GM12878 (cell line): Measurements from ENCODE around the gene METTL2B. TPM values are rescaled to one million over a fixed set of nuclear protein-coding genes. Genes with fewer than 3 reads are reported as not detected.

Experiments used
- ATF7 ChIP-seq: fragments of 450-650 bp; IDR thresholded peaks from 2 replicates; pipeline ENCODE4 v1.6.1; 2016; ENCODE audit warnings: low read depth, mild to moderate bottlenecking
- CBFB ChIP-seq: IDR thresholded peaks from 2 replicates; pipeline ENCODE4 v1.6.1; 2016; ENCODE audit warnings: antibody characterized with exemption, low read depth
- ESRRA ChIP-seq: IDR thresholded peaks from 2 replicates; pipeline ENCODE4 v1.6.1; 2012; ENCODE audit warnings: mild to moderate bottlenecking, low read length, improper control_type of control experiment
- ETV6 ChIP-seq, 2 experiments: fragments of 450-650 bp in 1 of 2; IDR thresholded peaks in 1 of 2; conservative IDR thresholded peaks in 1 of 2; 2 replicates each; pipeline ENCODE4 v1.6.1; 2014; ENCODE audit warnings: antibody characterized with exemption in 1 of 2, borderline replicate concordance in 1 of 2, low read depth in 1 of 2, mild to moderate bottlenecking in 1 of 2, moderate library complexity in 1 of 2
- FOXK2 ChIP-seq: fragments of 450-650 bp; IDR thresholded peaks from 2 replicates; pipeline ENCODE4 v1.6.1; 2017; ENCODE audit warnings: mild to moderate bottlenecking, moderate library complexity
- GABPA ChIP-seq: IDR thresholded peaks from 2 replicates; pipeline ENCODE4 v1.6.1; 2014; ENCODE audit warnings: antibody characterized with exemption, low read depth, mild to moderate bottlenecking, inconsistent platforms
- HCFC1 ChIP-seq: fragments of 150-350 bp; IDR thresholded peaks from 2 replicates; pipeline ENCODE4 v1.6.1; 2014; ENCODE audit warnings: low read length
- HDAC6 ChIP-seq: fragments of 200-600 bp; sonication (generic); IDR thresholded peaks from one replicate; pipeline ENCODE4 v1.8.0; 2017; ENCODE audit warnings: antibody characterized with exemption; ENCODE audit not compliant: unreplicated experiment
- IKZF1 ChIP-seq: fragments of 450-650 bp; conservative IDR thresholded peaks from 2 replicates; pipeline ENCODE4 v1.6.1; 2017; ENCODE audit warnings: antibody characterized with exemption, mild to moderate bottlenecking
- POLR2A ChIP-seq: IDR thresholded peaks from 2 replicates; pipeline ENCODE4 v1.6.1; 2011; ENCODE audit warnings: low read depth, mild to moderate bottlenecking, low read length
- POLR2AphosphoS2 ChIP-seq: IDR thresholded peaks from 2 replicates; pipeline ENCODE4 v1.6.1; 2011; ENCODE audit warnings: low read depth, mild to moderate bottlenecking, low read length, improper control_type of control experiment, moderate library complexity
- SIX5 ChIP-seq: IDR thresholded peaks from 2 replicates; pipeline ENCODE4 v1.6.1; 2011; ENCODE audit warnings: mild to moderate bottlenecking, low read depth, low read length, moderate library complexity; ENCODE audit not compliant: severe bottlenecking
- SKIL ChIP-seq: fragments of 450-650 bp; IDR thresholded peaks from 2 replicates; pipeline ENCODE4 v1.6.1; 2017; ENCODE audit warnings: mild to moderate bottlenecking, low read depth, inconsistent platforms; ENCODE audit not compliant: poor library complexity, severe bottlenecking
- SMC3 ChIP-seq: IDR thresholded peaks from 2 replicates; pipeline ENCODE4 v1.6.1; 2011; ENCODE audit warnings: low read length, improper control_type of control experiment, borderline replicate concordance
- SPI1 ChIP-seq: IDR thresholded peaks from 2 replicates; pipeline ENCODE4 v1.6.1; 2011; ENCODE audit warnings: low read depth, mild to moderate bottlenecking, low read length, moderate library complexity, borderline replicate concordance; ENCODE audit not compliant: insufficient read depth
- SUPT20H ChIP-seq: IDR thresholded peaks from 2 replicates; pipeline ENCODE4 v1.6.1; 2011; ENCODE audit warnings: low read depth, mild to moderate bottlenecking, low read length, moderate library complexity, borderline replicate concordance; ENCODE audit not compliant: control insufficient read depth
- SUZ12 ChIP-seq: fragments of 200-600 bp; sonication (generic); IDR thresholded peaks from one replicate; pipeline ENCODE4 v1.6.1; 2018; ENCODE audit warnings: antibody characterized with exemption, mild to moderate bottlenecking; ENCODE audit not compliant: unreplicated experiment
- TCF12 ChIP-seq: IDR thresholded peaks from 2 replicates; pipeline ENCODE4 v1.6.1; 2011; ENCODE audit warnings: low read depth, mild to moderate bottlenecking, low read length
- polyA plus RNA-seq, 11 experiments: library from polyadenylated mRNA; depleted of rRNA in 4 of 11; unstranded in 6 of 11; stranded (reverse) in 5 of 11; fragments of >200 nt; fragmentation: Nextera tagmentation in 4 of 11; fragmentation: Illumina TruSeq in 1 of 11; extraction: Ambion mirVana in 4 of 11; extraction: Trizol in 1 of 11; gene quantifications; 1 replicate in 1 of 11; 2 replicates in 10 of 11; pipeline versions ENCODE4 v1.2.1 to v1.2.3, GENCODE V29; 2011 to 2016; ENCODE audit warnings: inconsistent platforms in 2 of 11, missing spikeins in 2 of 11, low read depth in 1 of 11
- total RNA-seq, 4 experiments: library from RNA; depleted of rRNA in 3 of 4; stranded (reverse); fragments of >200 nt in 3 of 4; fragmentation: Illumina TruSeq in 1 of 4; extraction: Trizol in 1 of 4; gene quantifications; 2 replicates each; pipeline versions ENCODE4 v1.2.1 to v1.2.3, GENCODE V29; 2013 to 2021
- TF ChIP-seq, protein P1 (sequence below): IDR thresholded peaks from 2 replicates; pipeline ENCODE4 v1.6.1; 2012; ENCODE audit warnings: improper control_type of control experiment, low read depth, low read length; ENCODE audit not compliant: insufficient replicate concordance
- TF ChIP-seq, protein P2 (sequence below): fragments of 450-650 bp; IDR thresholded peaks from 2 replicates; pipeline ENCODE4 v1.6.1; 2017; ENCODE audit warnings: low read depth, mild to moderate bottlenecking, moderate library complexity

Gene METTL2B
- total and polyA plus RNA-seq, 10 of the 15 experiments (the other 5 are each of a cell fraction or from before 2014, with no cell fraction given): 18.9 to 48.4 (median 37.3) TPM

- TF ChIP-seq SUZ12 (no peak), SUPT20H (no peak), SKIL (peak; percentile 63), HCFC1 (peak; percentile 65), CBFB (peak; percentile 65), ETV6 (conservative IDR thresholded peaks at IDR 0.05 in 1 of 2, IDR thresholded peaks at IDR 0.05 in 1 of 2; ENCODE audit: borderline replicate concordance in 1 of 2, low read depth in 1 of 2) (no peak), POLR2A (peak; percentile 91), ESRRA (no peak), TCF12 (peak; percentile 61; the same call in 1 of the 2 replicates), FOXK2 (no peak), SIX5 (peak; percentile 15), GABPA (no peak), IKZF1 (peak; percentile 96), SMC3 (no peak), ATF7 (peak; percentile 75), SPI1 (no peak), POLR2AphosphoS2 (peak; percentile 68; the same call in 1 of the 2 replicates), HDAC6 (no peak)
- TF ChIP-seq, protein P1, sequence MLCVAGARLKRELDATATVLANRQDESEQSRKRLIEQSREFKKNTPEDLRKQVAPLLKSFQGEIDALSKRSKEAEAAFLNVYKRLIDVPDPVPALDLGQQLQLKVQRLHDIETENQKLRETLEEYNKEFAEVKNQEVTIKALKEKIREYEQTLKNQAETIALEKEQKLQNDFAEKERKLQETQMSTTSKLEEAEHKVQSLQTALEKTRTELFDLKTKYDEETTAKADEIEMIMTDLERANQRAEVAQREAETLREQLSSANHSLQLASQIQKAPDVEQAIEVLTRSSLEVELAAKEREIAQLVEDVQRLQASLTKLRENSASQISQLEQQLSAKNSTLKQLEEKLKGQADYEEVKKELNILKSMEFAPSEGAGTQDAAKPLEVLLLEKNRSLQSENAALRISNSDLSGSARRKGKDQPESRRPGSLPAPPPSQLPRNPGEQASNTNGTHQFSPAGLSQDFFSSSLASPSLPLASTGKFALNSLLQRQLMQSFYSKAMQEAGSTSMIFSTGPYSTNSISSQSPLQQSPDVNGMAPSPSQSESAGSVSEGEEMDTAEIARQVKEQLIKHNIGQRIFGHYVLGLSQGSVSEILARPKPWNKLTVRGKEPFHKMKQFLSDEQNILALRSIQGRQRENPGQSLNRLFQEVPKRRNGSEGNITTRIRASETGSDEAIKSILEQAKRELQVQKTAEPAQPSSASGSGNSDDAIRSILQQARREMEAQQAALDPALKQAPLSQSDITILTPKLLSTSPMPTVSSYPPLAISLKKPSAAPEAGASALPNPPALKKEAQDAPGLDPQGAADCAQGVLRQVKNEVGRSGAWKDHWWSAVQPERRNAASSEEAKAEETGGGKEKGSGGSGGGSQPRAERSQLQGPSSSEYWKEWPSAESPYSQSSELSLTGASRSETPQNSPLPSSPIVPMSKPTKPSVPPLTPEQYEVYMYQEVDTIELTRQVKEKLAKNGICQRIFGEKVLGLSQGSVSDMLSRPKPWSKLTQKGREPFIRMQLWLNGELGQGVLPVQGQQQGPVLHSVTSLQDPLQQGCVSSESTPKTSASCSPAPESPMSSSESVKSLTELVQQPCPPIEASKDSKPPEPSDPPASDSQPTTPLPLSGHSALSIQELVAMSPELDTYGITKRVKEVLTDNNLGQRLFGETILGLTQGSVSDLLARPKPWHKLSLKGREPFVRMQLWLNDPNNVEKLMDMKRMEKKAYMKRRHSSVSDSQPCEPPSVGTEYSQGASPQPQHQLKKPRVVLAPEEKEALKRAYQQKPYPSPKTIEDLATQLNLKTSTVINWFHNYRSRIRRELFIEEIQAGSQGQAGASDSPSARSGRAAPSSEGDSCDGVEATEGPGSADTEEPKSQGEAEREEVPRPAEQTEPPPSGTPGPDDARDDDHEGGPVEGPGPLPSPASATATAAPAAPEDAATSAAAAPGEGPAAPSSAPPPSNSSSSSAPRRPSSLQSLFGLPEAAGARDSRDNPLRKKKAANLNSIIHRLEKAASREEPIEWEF: no peak
- TF ChIP-seq, protein P2, sequence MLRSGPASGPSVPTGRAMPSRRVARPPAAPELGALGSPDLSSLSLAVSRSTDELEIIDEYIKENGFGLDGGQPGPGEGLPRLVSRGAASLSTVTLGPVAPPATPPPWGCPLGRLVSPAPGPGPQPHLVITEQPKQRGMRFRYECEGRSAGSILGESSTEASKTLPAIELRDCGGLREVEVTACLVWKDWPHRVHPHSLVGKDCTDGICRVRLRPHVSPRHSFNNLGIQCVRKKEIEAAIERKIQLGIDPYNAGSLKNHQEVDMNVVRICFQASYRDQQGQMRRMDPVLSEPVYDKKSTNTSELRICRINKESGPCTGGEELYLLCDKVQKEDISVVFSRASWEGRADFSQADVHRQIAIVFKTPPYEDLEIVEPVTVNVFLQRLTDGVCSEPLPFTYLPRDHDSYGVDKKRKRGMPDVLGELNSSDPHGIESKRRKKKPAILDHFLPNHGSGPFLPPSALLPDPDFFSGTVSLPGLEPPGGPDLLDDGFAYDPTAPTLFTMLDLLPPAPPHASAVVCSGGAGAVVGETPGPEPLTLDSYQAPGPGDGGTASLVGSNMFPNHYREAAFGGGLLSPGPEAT: peak; percentile 26; the same call in 1 of the 2 replicates
Observed at GRCh38 chr7:128455543-128456254, 20.8 kb upstream of the METTL2B start, which contains the start of gene HILPDA (continued).
